Activated naive CD4-positive, alpha-beta T cell (primary cell): ENCODE data around the gene TNNI3K.
"Not testable (repeated sequence)": the region's sequence is repeated elsewhere in the genome, so short reads cannot be mapped to it uniquely, and the experiment has no call there.

Experiments
- DNase-seq, 4 experiments: peaks; one replicate each; lab custom pipeline; 2025; lab: John Stamatoyannopoulos, UW

Gene TNNI3K, protein sequence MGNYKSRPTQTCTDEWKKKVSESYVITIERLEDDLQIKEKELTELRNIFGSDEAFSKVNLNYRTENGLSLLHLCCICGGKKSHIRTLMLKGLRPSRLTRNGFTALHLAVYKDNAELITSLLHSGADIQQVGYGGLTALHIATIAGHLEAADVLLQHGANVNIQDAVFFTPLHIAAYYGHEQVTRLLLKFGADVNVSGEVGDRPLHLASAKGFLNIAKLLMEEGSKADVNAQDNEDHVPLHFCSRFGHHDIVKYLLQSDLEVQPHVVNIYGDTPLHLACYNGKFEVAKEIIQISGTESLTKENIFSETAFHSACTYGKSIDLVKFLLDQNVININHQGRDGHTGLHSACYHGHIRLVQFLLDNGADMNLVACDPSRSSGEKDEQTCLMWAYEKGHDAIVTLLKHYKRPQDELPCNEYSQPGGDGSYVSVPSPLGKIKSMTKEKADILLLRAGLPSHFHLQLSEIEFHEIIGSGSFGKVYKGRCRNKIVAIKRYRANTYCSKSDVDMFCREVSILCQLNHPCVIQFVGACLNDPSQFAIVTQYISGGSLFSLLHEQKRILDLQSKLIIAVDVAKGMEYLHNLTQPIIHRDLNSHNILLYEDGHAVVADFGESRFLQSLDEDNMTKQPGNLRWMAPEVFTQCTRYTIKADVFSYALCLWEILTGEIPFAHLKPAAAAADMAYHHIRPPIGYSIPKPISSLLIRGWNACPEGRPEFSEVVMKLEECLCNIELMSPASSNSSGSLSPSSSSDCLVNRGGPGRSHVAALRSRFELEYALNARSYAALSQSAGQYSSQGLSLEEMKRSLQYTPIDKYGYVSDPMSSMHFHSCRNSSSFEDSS

GRCh38 chr1:74235153-74235552 lies at the start of gene TNNI3K:
TSS of gene TNNI3K (plus strand) at chr1:74235387. CDS start at chr1:74235452, 65 bp downstream.
- DNase-seq = no peak

DNA sequence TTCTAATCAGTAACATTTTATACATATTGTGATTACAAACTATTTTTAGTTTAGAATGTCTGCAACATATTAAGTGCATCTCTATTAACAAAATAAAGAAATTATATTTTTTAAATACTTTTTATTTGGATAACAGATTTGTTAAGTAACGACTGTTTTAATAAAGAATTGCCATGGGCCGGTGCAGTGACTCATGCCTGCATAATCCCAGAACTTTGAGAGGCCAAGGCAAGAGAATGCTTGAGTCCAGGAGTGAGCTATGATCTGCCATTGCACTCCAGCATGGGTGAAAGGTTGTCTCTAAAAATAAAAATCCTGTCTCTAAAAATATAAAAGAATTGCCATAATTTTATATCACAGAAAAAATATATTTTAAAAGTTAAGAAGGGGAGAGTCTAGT lies 41.3 kb upstream of the TNNI3K start:
- no peak for DNase-seq

DNA sequence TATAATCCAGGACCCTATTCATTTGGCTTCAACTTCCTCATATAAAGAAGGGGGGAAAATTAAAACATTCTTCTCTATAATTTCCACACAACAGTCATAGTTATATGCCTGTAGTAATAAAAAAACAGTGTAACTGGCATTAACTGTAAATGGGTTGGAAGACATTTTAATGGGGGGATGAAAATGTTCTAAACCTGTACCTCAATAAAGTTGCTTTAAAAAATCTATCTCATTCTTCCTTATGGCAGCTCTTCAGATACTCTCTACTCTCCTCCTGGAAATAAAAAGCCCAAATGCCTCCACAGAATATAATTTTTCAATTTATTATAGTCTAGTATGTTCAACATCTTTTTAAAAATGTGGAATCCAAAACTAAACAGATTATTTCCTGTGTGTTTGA lies 39.8 kb upstream of the TNNI3K start:
- DNase-seq = no peak

DNA sequence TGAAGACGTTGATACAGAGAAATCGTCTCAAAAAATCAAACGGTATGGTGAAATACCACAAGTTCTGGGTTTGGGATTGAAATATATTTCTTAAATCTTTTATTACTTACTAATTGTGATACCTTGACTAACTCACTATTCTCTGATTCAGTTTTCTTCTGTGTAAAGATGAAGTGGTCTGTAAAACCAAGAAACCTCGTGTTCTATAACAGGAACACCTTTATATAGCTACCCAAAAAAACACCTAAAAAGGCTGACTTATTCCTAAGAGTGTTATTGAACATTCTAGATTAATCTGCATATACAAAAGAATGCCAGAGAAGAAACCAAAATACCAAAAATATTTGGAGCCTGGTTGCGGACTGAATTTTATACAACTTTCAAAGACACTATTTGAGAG lies 37.9 kb upstream of the TNNI3K start:
- no peak for DNase-seq

DNA sequence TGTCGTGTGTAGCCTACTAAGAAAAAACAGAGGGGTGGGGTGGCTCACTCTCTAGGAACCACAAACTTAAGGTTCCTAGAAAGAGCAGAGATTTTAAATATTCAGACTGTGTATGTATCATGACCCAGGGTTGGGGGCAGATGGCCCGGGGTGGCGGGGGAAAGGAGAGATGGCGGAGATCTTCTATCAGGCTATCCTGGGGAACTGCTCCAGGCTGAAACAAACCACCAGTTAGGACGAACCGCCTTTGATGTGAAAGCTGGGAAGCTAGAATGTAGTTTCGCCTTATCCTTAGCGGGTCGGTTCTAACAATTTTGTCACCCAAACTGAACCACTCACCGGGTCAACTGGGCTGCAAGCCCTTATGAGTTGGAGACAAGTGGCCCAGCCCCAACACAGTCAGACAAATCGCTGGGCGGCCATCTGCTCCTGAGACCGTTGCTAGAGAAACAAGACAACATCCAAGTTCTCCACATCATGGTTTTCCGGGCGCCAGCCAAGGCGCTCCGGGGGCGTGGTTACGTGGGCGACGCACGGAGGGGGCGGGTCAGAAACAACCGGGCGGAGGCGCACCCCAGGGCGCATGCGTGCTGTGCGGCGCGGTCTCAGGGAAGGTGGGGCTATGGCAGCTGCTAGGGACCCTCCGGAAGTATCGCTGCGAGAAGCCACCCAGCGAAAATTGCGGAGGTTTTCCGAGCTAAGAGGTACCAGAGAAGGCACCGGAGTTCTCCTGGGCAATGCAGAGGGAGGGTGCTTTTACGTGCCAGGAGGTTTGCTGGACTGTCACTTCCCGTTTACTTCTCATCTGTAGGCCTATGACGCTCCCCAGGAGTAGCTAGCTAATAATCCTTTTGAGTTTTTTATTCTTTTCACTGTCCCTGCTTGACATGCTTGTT lies 37.3 kb upstream of the TNNI3K start, which contains the start of the genes FPGT and LRRIQ3:
Gene FPGT, plus strand, starts transcription at position 586 of the 896 bp plus-strand sequence. Its CDS starts 37 bp downstream, at position 623.
Gene LRRIQ3, minus strand, starts transcription at position 520 of the 896 bp plus-strand sequence. CDS start 14,492 bp downstream, outside the sequence.
- DNase-seq = peak; percentile 88 to 94 (median 92)

DNA sequence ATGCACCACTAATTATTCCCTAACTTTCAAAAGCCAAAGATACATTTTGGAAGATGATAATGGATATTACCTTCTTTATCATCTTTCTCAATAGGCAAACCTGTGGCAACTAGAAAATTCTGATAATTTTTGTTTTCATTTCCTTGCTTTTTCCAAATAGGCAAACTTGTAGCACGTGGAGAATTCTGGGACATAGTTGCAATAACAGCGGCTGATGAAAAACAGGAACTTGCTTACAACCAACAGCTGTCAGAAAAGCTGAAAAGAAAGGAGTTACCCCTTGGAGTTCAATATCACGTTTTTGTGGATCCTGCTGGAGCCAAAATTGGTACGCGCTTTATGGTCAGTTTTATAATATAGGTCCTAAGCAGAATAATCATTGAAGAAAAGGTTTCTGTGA lies 35.7 kb upstream of the TNNI3K start:
- no peak for DNase-seq

- no peak for DNase-seq
Observed at GRCh38 chr1:74205266-74205665, 29.9 kb upstream of the TNNI3K start.

- DNase-seq = no peak
Observed at GRCh38 chr1:74215229-74215628, 20.0 kb upstream of the TNNI3K start.

GRCh38 chr1:74222701-74223100 lies 12.5 kb upstream of the TNNI3K start:
- no peak for DNase-seq

- no peak for DNase-seq
Observed at GRCh38 chr1:74223453-74223852, 11.7 kb upstream of the TNNI3K start.

- no peak for DNase-seq
Observed at GRCh38 chr1:74236440-74236839, 1.3 kb downstream of the TNNI3K start.

- no peak for DNase-seq
Observed at GRCh38 chr1:74237035-74237434, 1.8 kb downstream of the TNNI3K start.

DNA sequence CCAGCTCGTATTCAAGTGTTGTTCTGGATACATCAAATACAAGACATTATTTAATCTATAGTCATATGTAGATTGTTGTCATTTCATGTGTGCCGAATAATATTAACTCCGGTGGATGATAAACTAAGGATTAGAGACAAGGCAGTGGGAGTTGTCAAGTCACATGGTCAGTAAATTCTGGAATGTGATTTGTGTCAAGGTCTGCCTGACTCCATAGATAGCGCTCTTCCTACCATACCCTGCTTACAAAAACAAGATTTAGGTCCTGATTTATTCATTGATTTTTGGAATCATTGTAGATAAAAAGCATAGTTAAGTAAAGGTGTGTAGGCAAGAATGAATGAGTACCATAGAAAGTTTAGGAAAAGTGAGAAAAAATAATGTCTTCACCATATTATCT lies 2.6 kb downstream of the TNNI3K start:
- no peak for DNase-seq

- no peak for DNase-seq
Observed at GRCh38 chr1:74245168-74245772, 10.1 kb downstream of the TNNI3K start.

DNA sequence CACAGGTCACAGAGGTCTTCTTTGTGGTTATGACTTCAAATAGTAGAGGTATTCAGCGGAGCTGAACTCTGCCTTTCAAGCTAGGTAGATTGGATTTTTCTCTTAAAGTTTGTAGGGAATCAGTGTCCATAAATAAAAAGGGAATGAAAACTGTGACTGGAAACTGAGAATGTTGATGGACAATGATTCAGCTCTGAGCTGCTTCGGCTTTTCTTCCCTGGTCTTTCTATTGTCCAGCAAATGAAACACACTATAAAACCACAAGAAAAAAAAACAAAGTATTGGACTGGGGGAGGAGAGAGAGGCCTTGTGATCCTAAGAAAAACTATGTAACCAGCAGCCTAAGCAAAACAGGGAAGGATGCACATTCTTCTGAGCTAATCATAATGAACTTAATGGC lies 11.1 kb downstream of the TNNI3K start:
- no peak for DNase-seq

- DNase-seq = no peak
Observed at GRCh38 chr1:74247881-74248528, 12.8 kb downstream of the TNNI3K start.

- not testable (repeated sequence) for DNase-seq
Observed at GRCh38 chr1:74253243-74253824, 18.1 kb downstream of the TNNI3K start.

- DNase-seq = no peak
Observed at GRCh38 chr1:74266001-74266400, 30.8 kb downstream of the TNNI3K start.

- no peak for DNase-seq
Observed at GRCh38 chr1:74271503-74271902, 36.3 kb downstream of the TNNI3K start.

- no peak for DNase-seq
Observed at GRCh38 chr1:74280642-74281396, 45.6 kb downstream of the TNNI3K start.
